Measurements from ENCODE around the gene NEURL1.
"Not testable (repeated sequence)": the region's sequence is repeated elsewhere in the genome, so short reads cannot be mapped to it uniquely, and the experiment has no call there.

NEURL1 gene

DNA sequence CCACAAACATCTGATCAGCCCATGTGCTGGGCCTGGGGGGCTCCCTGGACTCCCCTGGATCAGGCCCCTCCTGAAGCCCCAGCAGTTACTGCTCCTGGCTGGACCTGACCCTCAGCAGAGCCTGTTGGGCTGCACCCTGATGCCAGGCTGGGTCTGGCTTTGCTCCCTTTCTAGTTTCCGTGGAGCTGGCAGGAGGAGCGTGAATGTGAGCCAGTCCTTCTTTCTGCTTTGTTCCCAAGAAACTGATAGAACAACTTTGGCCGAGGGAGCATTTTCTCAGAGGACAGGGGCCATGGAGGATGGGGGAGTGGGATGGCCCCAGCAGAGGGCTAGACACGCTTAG lies 128.2 kb downstream of the NEURL1 start:
- no peak for DNase-seq (ENCODE audit: low read depth in 2 of 2)

DNA sequence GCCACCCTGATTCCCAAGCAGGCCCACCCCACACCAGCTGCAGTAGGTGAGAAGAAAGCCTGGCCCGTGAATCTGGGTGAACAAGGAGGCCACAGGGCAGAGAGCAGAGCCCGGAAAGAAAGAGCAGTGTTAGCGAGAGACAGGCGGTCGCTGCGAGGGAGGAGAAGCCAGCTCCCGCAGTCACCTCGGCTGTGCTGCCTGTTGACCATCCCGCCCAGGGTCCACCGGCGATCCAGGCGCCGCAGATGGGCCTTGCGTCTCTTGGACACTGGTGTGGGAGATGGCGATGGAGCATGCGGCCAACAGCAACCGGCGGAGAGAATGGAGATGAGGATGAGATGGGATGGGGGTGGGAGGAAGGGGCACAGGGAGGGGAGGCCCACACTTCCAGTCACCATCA lies 128.8 kb downstream of the NEURL1 start:
- DNase-seq (ENCODE audit: low read depth in 2 of 2) = no peak

DNA sequence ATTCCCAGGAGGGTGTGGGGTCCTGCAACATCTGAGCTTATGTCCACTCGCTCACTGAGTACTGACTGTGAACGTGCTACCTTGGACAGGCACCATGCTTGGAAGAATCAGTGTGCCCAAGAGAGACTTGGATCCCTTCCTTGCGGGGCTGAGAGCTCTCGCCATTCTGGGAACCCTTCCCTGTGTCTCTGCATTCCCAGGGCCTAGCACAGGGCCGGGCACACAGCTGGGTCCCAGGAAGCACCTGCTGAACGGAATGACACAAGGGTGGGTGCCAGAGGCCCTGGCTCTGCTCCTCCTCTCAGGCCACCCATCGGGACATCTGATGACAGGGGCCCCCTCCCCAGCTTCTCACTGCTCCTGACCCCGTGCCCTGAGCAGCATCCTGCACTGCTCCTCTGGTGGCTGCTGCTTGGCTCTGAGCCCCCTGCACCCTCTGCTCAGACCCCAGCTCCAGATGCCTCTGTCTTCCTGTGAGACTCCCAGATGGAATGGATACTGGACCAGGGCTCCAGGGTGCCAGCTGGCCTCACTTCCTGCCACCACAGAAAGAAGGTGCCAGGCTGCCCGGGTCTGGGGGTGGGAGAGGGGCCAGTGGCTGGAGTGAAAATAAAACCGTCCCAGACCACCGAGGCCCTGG lies 129.6 kb downstream of the NEURL1 start:
- DNase-seq (ENCODE audit: low read depth in 2 of 2) = no peak

DNA sequence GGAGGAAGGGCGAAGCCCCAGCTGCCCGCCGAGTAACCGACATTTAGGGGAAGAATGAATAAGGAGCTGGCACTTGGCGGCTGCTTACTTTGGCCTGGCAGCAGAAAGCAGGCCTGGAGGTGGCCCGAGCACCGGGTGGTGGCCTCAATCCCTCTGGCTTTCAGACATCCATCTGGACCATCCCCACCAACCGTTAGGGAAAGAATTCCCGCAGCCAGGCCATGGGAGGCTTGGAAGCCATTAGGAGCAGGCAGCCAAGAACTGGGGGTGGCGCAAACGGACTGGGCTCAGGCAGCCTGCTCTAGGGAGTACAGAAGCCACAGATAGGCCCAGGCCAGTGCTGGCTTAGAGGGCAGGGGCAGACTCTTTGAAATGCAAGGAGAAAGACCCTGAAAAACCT lies 132.7 kb downstream of the NEURL1 start:
- no peak for DNase-seq (ENCODE audit: low read depth in 2 of 2)

DNA sequence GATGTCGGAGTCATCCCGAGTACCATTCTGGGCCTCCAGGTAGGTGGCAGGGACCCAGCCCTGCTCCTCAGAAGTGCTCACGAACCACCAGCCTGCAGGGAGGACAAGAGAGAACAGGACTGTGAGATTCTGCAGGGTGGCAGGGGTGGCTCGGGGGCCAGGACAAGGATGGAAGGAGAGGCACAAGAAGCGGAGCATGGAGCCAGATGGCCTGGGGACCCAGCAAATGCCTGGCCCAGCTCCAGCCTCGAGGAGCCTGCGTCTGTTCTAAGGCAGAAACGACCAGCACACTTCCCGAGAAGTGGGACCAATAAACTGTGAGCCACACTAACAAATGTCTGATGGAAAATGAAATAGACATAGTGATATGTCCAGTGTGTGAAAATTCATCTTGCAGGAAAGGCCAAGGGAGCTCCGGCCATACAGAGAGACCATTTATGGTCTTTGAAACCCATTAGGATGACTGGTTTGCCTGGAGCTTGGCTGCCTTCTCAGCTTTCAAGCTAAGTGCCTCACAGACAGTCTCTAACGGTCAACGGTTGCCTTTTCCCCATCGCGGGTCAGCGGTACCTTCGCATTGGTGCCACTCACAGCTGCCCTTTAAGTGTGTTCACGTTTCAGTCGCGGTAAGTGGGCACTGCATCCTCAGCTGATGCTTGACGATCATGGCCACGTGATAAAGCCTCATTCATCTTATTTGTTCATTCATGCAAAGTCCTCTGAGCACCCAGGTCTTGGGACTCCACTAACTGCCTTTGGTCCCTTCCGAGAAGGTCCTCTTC lies 133.8 kb downstream of the NEURL1 start:
- DNase-seq (ENCODE audit: low read depth in 2 of 2) = no peak

DNA sequence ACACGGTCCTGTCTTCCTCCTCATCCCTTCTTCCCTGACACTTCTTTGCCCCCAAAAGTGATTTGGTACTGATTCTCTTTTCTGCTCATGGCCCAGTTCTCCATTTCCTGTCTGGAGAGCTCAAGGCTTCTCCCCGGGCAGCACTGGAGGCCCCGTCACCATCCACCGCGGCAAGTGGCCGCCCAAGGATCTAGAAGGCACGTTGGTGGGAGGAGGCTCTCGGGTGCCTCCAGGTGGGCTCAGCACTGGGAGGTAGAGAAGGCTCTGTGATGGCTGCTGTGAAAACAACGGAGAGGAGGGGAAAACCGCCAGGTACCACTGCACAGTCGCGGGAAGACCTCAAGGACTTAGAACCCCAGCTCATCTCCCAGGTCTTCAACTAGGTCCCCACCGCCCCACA lies 134.4 kb downstream of the NEURL1 start:
- DNase-seq (ENCODE audit: low read depth in 2 of 2) = no peak

DNA sequence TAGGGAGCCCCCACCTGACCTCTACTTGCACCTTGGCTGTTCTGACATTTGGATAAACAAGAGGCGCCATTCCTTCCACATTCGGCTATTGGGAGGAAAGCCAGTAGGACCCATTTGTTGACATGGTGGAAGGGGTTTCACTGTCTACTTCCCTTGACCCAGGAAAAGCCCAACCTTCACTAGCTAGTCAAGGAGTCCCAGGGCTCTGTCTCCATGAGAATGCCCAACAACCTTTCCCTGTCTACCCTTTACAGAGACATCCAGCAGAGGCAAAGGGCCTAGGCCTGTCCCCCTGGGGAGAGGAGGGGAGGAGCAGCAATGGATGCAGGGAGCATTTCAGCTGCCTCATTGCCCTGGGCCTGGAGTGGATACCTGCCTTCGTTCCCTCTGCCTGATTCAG lies 136.1 kb downstream of the NEURL1 start:
- DNase-seq (ENCODE audit: low read depth in 2 of 2) = no peak

DNA sequence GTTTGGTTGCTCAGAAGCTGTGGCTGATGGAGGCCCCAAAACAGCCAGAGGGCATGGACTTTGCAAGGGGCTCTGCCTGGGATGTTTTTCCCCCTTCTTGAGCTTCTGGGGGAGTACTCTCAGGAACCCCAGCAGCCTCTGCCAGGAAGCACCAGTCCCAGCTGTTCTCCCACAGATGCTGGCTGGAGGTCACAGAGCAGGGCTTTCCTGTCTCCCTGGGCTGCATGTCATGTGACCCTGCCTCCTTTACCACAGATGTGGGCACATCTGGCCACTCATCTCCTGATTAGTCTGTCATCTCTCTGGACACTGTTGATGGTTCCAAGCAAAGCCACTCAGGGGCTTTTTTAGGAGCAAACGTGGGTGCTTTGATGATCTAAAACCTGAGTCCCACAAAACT lies 136.7 kb downstream of the NEURL1 start:
- no peak for DNase-seq (ENCODE audit: low read depth in 2 of 2)

DNA sequence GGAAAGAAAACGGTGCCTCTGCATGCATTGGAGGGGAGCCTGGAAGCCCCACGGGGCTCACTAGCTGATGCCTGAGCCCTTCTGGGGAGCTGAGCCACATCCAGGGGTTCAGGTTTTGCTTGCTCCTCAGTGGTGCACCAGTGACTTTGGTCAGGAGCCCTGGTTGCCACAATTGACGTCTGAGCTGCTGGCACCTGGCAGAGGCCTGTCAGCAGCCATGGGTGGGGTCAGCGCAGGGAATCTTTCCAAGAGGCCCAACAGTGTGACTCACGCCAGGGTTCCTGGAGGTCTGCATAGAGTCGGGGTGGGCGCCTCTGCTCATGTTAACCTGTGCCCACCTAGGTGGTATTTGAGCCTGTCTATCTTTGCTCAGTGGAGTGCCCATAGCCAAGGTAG lies 138.7 kb downstream of the NEURL1 start:
- DNase-seq (ENCODE audit: low read depth in 2 of 2) = no peak

DNA sequence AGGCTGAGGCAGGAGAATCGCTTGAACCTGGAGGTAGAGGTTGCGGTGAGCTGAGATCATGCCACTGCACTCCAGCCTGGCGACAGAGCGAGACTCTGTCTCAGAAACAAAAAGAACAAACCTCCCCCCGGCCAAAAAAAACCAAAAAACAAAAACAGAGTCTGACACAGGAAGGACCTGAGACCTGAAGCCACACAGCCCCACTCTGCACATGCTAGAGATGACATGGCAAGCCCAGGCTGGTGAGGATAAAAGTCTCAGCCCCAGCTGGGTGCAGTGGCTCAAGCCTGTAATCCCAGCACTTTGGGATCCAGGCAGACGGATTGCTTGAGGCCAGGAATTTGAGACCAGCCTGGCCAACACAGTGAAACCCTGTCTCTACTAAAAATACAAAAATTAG lies 139.4 kb downstream of the NEURL1 start:
- not testable (repeated sequence) for DNase-seq (ENCODE audit: low read depth in 2 of 2)

DNA sequence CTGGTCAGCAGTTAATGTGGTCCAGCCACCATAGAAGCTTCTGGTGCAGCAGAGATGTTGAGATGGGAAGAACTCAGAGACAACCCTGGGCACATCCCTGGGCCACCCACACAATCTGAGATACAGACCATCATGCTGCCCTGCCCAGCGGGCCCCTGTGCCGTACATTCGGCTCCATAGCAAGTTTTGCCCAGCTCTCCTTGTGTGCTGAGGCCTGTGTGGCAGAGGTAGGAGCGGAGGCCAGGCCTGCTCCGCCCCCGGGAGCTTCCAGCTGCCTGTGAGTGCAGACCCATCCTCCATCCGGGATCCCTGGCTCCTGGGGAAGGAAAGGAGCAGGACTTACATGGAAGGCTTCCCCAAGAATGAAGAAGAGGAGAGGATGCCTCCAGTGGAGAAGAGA lies 140.3 kb downstream of the NEURL1 start:
- no peak for DNase-seq (ENCODE audit: low read depth in 2 of 2)

DNA sequence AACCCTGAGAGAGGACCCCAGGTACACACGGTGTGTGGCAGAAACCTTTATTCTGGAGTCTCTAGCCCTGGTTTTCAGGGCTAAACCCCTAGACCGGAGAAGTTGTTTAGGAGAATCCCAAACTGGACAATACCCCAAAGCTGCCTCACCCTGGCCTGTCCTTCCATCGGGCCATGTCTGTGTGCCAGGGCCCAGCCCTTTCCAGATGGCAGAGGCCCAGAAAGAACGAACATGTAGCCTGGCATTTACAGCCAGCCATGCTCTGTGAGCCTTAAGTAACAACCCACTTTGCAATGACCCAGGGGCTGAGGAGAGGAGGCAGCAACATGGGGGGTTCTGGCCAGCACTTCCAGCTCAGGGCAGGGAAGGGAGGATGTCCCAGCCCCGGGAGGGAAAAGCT lies 142.1 kb downstream of the NEURL1 start:
- no peak for DNase-seq (ENCODE audit: low read depth in 2 of 2)

DNA sequence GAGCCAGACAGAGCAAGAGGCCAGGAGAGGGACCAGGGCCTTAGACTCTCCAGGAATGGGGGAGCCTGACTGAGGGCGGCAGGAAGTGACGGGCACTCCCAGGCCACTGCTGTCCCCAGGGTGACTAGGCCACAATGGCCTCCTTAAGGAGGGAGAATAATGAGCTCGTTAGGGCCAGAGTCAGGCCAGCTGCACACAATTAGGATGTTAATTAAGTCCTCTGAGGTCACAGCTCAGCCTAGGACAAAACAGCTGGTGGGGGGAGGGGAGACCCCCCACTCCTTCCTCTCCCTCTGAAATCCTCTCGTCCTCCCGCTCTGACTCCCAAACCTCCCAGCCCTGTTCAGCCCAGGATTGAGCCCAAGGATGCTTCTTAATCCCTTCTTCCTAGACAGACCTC lies 143.0 kb downstream of the NEURL1 start:
- DNase-seq (ENCODE audit: low read depth in 2 of 2) = no peak

DNA sequence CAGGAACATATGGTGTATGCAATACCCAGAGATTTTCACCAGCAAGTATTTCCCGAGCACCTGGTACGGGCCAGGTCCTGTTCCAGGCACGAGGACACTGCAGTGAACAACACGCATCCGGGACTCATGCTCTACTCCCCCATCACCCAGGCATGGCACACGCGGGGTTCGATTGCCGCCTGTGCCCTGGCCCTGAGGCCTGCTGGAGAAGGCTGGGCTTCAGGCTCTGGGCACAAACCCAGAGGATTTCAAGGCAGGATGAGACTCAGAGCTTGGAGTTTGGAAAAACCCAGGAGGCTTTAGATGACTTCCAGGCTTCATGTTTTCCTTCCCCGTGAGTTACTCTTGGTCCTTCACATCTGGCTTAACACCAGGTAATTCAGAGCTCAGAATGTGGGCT lies 143.5 kb downstream of the NEURL1 start:
- DNase-seq (ENCODE audit: low read depth in 2 of 2) = no peak

DNA sequence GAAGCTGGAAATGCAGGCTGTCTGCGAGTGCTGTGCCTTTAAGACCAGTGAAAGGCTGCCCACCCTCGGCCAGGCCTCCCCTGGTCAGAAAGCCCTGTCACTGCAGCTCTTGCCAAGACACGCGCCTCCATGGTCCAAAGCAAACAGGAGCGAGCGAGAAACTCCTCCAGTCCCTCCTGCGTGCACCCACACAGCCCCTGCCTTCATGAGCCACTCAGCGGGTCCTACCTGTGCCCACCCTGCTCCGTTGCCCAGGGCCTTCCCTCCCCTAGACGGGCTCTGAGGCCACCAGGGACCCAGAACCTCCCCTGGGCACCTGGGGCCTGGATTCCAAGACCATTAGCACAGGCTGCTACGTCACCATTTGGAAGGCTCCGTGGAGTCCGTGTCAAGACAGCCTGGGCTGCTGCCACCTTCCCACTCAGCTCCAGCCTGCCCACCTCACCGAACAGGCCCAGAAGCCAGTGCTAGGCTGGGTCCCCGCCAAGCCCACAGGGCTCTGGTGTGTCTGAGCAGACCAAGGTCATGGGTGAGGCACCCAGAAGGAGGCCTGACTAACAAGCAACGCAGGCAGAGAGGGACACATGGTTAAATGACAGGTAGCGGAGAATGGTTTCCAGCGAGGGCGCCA lies 144.5 kb downstream of the NEURL1 start:
- no peak for DNase-seq (ENCODE audit: low read depth in 2 of 2)

DNA sequence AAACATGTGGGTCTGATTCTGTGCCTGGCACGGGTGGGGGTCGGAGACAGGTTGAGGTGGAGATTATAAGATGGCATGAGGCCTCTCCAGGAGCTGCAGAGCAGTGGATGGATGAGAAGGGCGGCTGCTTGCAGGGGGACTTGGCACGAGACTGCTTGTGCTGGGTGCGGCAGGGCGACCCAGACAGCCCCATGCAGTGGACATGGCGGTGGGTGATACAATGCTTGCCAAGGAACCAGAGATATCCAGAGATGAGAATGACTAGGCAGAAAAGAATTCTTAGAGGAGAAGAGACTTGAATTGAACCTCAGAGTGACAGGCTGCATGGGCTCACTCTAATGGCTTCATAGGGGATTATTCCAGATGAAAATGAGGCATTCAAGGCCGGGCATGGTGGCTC lies 145.4 kb downstream of the NEURL1 start:
- DNase-seq (ENCODE audit: low read depth in 2 of 2) = no peak

DNA sequence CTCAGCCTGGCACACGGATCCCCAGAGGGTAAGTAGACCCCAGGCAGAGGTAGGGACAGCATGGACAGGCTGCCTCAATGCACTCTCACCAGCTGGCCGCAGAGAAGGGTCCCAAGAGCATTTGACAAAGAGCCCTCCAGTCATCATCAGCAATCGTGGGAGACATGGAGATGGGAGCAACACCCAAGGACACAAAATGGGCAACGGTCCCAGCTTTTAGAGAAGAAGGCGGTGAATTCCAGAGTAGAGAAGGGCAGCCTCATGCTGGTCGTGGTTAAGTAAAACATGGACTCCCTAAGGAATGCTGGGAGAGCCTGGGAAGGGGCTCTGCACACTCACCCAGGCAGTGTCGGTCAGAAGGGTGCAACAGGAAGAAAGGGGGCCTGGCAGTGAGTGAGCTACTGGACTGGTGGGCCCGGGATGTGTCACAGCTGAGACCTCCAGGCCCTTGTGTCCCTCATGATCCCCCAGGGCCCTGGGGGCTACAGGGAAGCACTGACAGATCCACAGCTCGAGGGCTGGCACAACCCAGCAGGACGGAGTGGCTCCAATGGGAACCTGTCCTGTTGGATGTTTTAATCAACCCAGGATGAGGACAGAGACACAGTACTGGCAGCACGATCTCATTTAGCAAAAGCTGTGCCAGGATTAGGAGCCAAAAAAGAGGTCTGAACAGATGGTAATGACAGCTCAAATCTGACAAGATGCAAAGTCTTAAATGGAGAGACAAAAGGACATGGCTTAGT lies 147.1 kb downstream of the NEURL1 start:
- DNase-seq (ENCODE audit: low read depth in 2 of 2) = no peak

DNA sequence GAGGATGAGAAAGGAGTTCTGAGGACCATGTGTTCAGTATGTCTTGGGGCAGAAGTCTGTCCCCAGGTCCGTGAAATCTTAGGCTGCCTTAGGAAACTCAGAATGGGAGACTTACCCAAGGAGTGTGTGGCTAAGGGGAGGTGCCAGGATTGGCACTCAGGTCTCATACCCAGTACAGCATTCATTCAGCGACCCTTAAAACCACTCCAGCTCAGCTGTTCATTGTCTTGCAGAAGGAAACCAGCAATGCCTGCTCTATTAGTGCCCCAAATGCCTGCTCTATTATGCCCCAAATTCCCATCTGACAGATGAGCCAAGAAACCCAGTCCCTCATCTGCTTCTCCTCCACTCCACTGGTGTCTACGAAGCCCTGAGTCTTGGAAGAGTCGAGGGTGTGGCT lies 147.8 kb downstream of the NEURL1 start:
- no peak for DNase-seq (ENCODE audit: low read depth in 2 of 2)

All from stimulated activated CD8-positive, alpha-beta memory T cell treated with anti-CD3 and anti-CD28 coated beads, Interleukin-7, amount 100 ng/mL, for 4 hours (primary cell).